IMR-90 (cell line): ENCODE results near the gene DLX3. TPM values are rescaled to one million over a fixed set of nuclear protein-coding genes. Genes with fewer than 3 reads are reported as not detected.

Experiments used
- ATAC-seq: fragments of 200-7000 bp; cut with Tn5 transposase; 2 replicates; pipeline ENCODE4 v1.9.1; 2020; ENCODE audit warnings: low read depth, mild to moderate bottlenecking, moderate library complexity
- BruUV-seq: library from RNA; stranded (reverse); fragments of 400-500 nt; replicated peaks from 2 replicates; lab custom pipeline; 2021; lab: Mats Ljungman, UMichigan
- CTCF ChIA-PET: fragments of 300-600 bp; formaldehyde crosslinking; extraction: SDS; loops from one replicate; lab custom pipeline; 2021; ENCODE audit warnings: antibody characterized with exemption; lab: Yijun Ruan, JAX
- POLR2A ChIA-PET: fragments of 300-600 bp; sonication (Branson Sonifier 250); formaldehyde crosslinking; loops from one replicate; lab custom pipeline; 2022; ENCODE audit warnings: antibody characterized with exemption; ENCODE audit not compliant: unreplicated experiment; lab: Charles Lee
- DNase-seq: peaks from one replicate; pipeline ENCODE4 v3.0.0; 2013
- H2AFZ ChIP-seq: replicated peaks from 2 replicates; pipeline ENCODE3; 2013; ENCODE audit warnings: low read length, mild to moderate bottlenecking; ENCODE audit not compliant: poor library complexity
- H2AK5ac ChIP-seq: 2 replicates; pipeline ENCODE4 v1.6.1; 2013; ENCODE audit warnings: low read depth, low read length, inconsistent platforms
- H2AK9ac ChIP-seq: replicated peaks from 2 replicates; pipeline ENCODE3; 2013; ENCODE audit warnings: mild to moderate bottlenecking, low read depth, low read length, moderate library complexity; ENCODE audit not compliant: poor library complexity
- H2BK120ac ChIP-seq: 2 replicates; pipeline ENCODE4 v1.6.1; 2013; ENCODE audit warnings: low read depth, low read length, inconsistent platforms
- H2BK15ac ChIP-seq: 3 replicates; pipeline ENCODE4 v1.6.1; 2013; ENCODE audit warnings: low read depth, low read length, inconsistent platforms
- H2BK20ac ChIP-seq: 2 replicates; pipeline ENCODE4 v1.6.1; 2013; ENCODE audit warnings: low read depth, mild to moderate bottlenecking, inconsistent platforms, low read length, moderate library complexity
- H2BK5ac ChIP-seq: 2 replicates; pipeline ENCODE4 v1.6.1; 2013; ENCODE audit warnings: mild to moderate bottlenecking, low read depth, low read length, inconsistent platforms; ENCODE audit not compliant: poor library complexity, severe bottlenecking
- H3K14ac ChIP-seq: replicated peaks from 2 replicates; pipeline ENCODE4 v1.6.1; 2013; ENCODE audit warnings: low read depth, low read length, inconsistent platforms
- H3K18ac ChIP-seq: 2 replicates; pipeline ENCODE4 v1.6.1; 2013; ENCODE audit warnings: low read depth, low read length, control low read depth
- H3K23ac ChIP-seq: 2 replicates; pipeline ENCODE4 v1.6.1; 2013; ENCODE audit warnings: low read depth, low read length, inconsistent platforms
- H3K27ac ChIP-seq: 2 replicates; pipeline ENCODE4 v1.5.1; 2013; ENCODE audit warnings: mild to moderate bottlenecking, control low read depth, low read length; ENCODE audit not compliant: insufficient read depth
- H3K27me3 ChIP-seq: 2 replicates; pipeline ENCODE4 v1.6.1; 2013; ENCODE audit warnings: low read length; ENCODE audit not compliant: control insufficient read depth, insufficient read depth
- H3K36me3 ChIP-seq: 2 replicates; pipeline ENCODE4 v1.6.1; 2013; ENCODE audit warnings: low read length, mixed read lengths; ENCODE audit not compliant: control insufficient read depth, insufficient read depth
- H3K4ac ChIP-seq: 2 replicates; pipeline ENCODE4 v1.6.1; 2013; ENCODE audit warnings: low read depth, low read length, inconsistent platforms
- H3K4me1 ChIP-seq: 2 replicates; pipeline ENCODE4 v1.6.1; 2013; ENCODE audit warnings: low read length, mixed read lengths; ENCODE audit not compliant: control insufficient read depth, insufficient read depth
- H3K4me2 ChIP-seq: 2 replicates; pipeline ENCODE4 v1.6.1; 2013; ENCODE audit warnings: low read depth, mild to moderate bottlenecking, control low read depth, low read length, moderate library complexity
- H3K4me3 ChIP-seq: 2 replicates; pipeline ENCODE4 v1.5.1; 2013; ENCODE audit warnings: low read depth, mild to moderate bottlenecking, control low read depth, low read length, moderate library complexity; ENCODE audit not compliant: insufficient read depth
- H3K56ac ChIP-seq: 2 replicates; pipeline ENCODE4 v1.6.1; 2013; ENCODE audit warnings: low read length, inconsistent platforms; ENCODE audit not compliant: insufficient read depth; ENCODE audit errors: extremely low read depth
- H3K79me1 ChIP-seq, 2 experiments: 2 replicates each; pipeline ENCODE4 v1.6.1; 2013; ENCODE audit warnings: low read length in 2 of 2, inconsistent platforms in 1 of 2, low read depth in 1 of 2
- H3K9ac ChIP-seq: 2 replicates; pipeline ENCODE4 v1.6.1; 2013; ENCODE audit warnings: low read depth, low read length, control low read depth
- H3K9me1 ChIP-seq: 2 replicates; pipeline ENCODE4 v1.6.1; 2013; ENCODE audit warnings: low read length, inconsistent platforms; ENCODE audit not compliant: insufficient read depth
- H3K9me3 ChIP-seq: 2 replicates; pipeline ENCODE4 v1.6.1; 2013; ENCODE audit warnings: low read length; ENCODE audit not compliant: control insufficient read depth, insufficient read depth
- H4K20me1 ChIP-seq: 2 replicates; pipeline ENCODE4 v1.6.1; 2013; ENCODE audit warnings: low read length, inconsistent platforms; ENCODE audit not compliant: insufficient read depth
- H4K5ac ChIP-seq: 2 replicates; pipeline ENCODE4 v1.6.1; 2013; ENCODE audit warnings: mild to moderate bottlenecking, low read depth, low read length, control low read depth
- H4K8ac ChIP-seq, 2 experiments: 2 replicates each; pipeline ENCODE4 v1.6.1; 2013; ENCODE audit warnings: low read depth in 2 of 2, low read length in 2 of 2, control low read depth in 1 of 2, inconsistent platforms in 1 of 2
- H4K91ac ChIP-seq: 2 replicates; pipeline ENCODE4 v1.6.1; 2013; ENCODE audit warnings: low read depth, low read length, inconsistent platforms; ENCODE audit not compliant: insufficient read depth
- BHLHE40 ChIP-seq: fragments of 150-350 bp; IDR thresholded peaks from 2 replicates; pipeline ENCODE4 v1.6.1; 2016; ENCODE audit warnings: mild to moderate bottlenecking, low read depth, low read length
- CEBPB ChIP-seq: IDR thresholded peaks from 2 replicates; pipeline ENCODE4 v1.6.1; 2012; ENCODE audit warnings: low read depth, low read length, improper control_type of control experiment
- CHD1 ChIP-seq: IDR thresholded peaks from 2 replicates; pipeline ENCODE4 v1.6.1; 2012; ENCODE audit warnings: low read depth, low read length, improper control_type of control experiment
- ELK1 ChIP-seq: fragments of 150-350 bp; IDR thresholded peaks from 2 replicates; pipeline ENCODE4 v1.6.1; 2016; ENCODE audit warnings: low read depth, mild to moderate bottlenecking, low read length, moderate library complexity, borderline replicate concordance
- FOS ChIP-seq: fragments of 150-350 bp; IDR thresholded peaks from 2 replicates; pipeline ENCODE4 v1.6.1; 2016; ENCODE audit warnings: low read depth, low read length
- MAFK ChIP-seq: IDR thresholded peaks from 2 replicates; pipeline ENCODE4 v1.6.1; 2012; ENCODE audit warnings: low read depth, low read length, improper control_type of control experiment
- NFE2L2 ChIP-seq: fragments of 150-350 bp; IDR thresholded peaks from 2 replicates; pipeline ENCODE4 v1.6.1; 2016; ENCODE audit warnings: low read depth, mild to moderate bottlenecking, low read length
- POLR2A ChIP-seq: IDR thresholded peaks from 2 replicates; pipeline ENCODE4 v1.6.1; 2012; ENCODE audit warnings: mild to moderate bottlenecking, low read depth, low read length
- RAD21 ChIP-seq: IDR thresholded peaks from 2 replicates; pipeline ENCODE4 v1.6.1; 2012; ENCODE audit warnings: low read length, improper control_type of control experiment
- SMC3 ChIP-seq: fragments of 150-350 bp; IDR thresholded peaks from 2 replicates; pipeline ENCODE4 v1.6.1; 2016; ENCODE audit warnings: low read depth, mild to moderate bottlenecking, antibody characterized with exemption, low read length, moderate library complexity
- USF2 ChIP-seq: fragments of 150-350 bp; IDR thresholded peaks from 2 replicates; pipeline ENCODE4 v1.6.1; 2017; ENCODE audit warnings: mild to moderate bottlenecking, antibody characterized with exemption, low read length, low read depth
- WGBS, 2 experiments: methylation state at CpG; one replicate each; pipeline versions ENCODE4 v1.1.5 to v1.1.7; 2013; ENCODE audit warnings: missing lambda C conversion rate in 2 of 2; ENCODE audit not compliant: insufficient read length in 1 of 2; ENCODE audit errors: extremely low coverage in 2 of 2; 5-methylcytosine and 5-hydroxymethylcytosine counted together
- dilution Hi-C: fragments of 300-500 bp; cut with HindIII; formaldehyde crosslinking; loops from one replicate; pipeline ENCODE4 v1.14.3; 2018; ENCODE audit warnings: low sequenced_read_pairs; ENCODE audit not compliant: unreplicated experiment
- in situ Hi-C: fragments of 300-500 bp; cut with MboI; formaldehyde crosslinking; loops from 3 replicates; pipeline ENCODE4 v1.14.3; 2019; ENCODE audit warnings: low sequenced_read_pairs, inconsistent platforms, mixed read lengths
- intact Hi-C: fragments of 100-400 bp; cut with micrococcal nuclease; formaldehyde crosslinking; loops from 2 replicates; pipeline ENCODE4 v1.10.0; 2022
- polyA plus RNA-seq, 3 experiments: library from polyadenylated mRNA; depleted of rRNA; stranded (reverse); fragments of >200 nt; gene quantifications; 2 replicates each; pipeline ENCODE4 v1.2.3, GENCODE V29; 2012; ENCODE audit warnings: low replicate concordance in 1 of 3
- total RNA-seq: library from RNA; depleted of rRNA; stranded (reverse); fragments of >200 nt; gene quantifications from 2 replicates; pipeline ENCODE4 v1.2.3, GENCODE V29; 2012

DLX3 gene
- total and polyA plus RNA-seq, 2 of the 4 experiments (the other 2 are of a cell fraction), result not detected

- dilution Hi-C loops (no loop called here), intact Hi-C loops (loop anchor here (2.0 kb wide), 2 partner anchors 41 to 69 kb away; partner anchors contain the start of gene PDK2), in situ Hi-C loops (loop anchor here (5.0 kb wide), 1 partner anchor 61 kb away; no protein-coding TSS in a partner anchor)
- H3K4me2 ChIP-seq, result no peak overlapping the region
- no peaks in the 10 kb centered on the region; the same call in 1 of the 2 replicates for H4K20me1 ChIP-seq
- H3K9ac ChIP-seq, result no peak overlapping the region
- H2AFZ ChIP-seq, result peak overlapping the region; percentile 91
- 0 out of 2 replicates have a peak overlapping the region, but pooled peaks have one; percentile 49 for H4K91ac ChIP-seq
- peak overlapping the region; percentile 93 for H2AK9ac ChIP-seq
- H3K4me3 ChIP-seq, result no peak overlapping the region
- WGBS, 2 experiments, result 61% methylated on average over 3 of the region's 8 CpGs; no CpG with 5 or more reads in 1 of the 2 experiments
- H3K56ac ChIP-seq, result no peak overlapping the region
- CTCF ChIA-PET, result interaction anchor here (1.7 kb wide), 1 partner anchor 61 kb away, joined by 9 read pairs; no protein-coding TSS in a partner anchor
- no peak overlapping the region for H2BK5ac ChIP-seq
- no peaks in the 10 kb centered on the region for H3K27me3 ChIP-seq
- no peak for ATAC-seq
- no peaks in the 10 kb centered on the region for H3K9me3 ChIP-seq
- peaks cover 14% of the 10 kb centered on the region for H3K9me1 ChIP-seq
- POLR2A ChIA-PET, result interaction anchor here (1.7 kb wide), 1 partner anchor 31 kb away, joined by 5 read pairs; no protein-coding TSS in a partner anchor
- H3K23ac ChIP-seq, result no peak overlapping the region
- peak overlapping the region; percentile 50; the same call in 1 of the 2 replicates for H2BK20ac ChIP-seq
- H2BK15ac ChIP-seq, result no peak overlapping the region
- no peak overlapping the region for H3K14ac ChIP-seq
- BruUV-seq, result no TSS peak
- H3K4me1 ChIP-seq, result peaks cover 22% of the 10 kb centered on the region
- no peak overlapping the region for H4K8ac ChIP-seq
- H3K27ac ChIP-seq, result no peak overlapping the region
- DNase-seq, result no peak
- peak overlapping the region; percentile 89; the same call in 1 of the 2 replicates for H2AK5ac ChIP-seq
- peaks cover 0 to 5% of the 10 kb centered on the region in 2 experiments; a peak in 1 of 4 replicates for H3K79me1 ChIP-seq
- peak overlapping the region; percentile 55; the same call in 1 of the 2 replicates for H3K4ac ChIP-seq
- H3K18ac ChIP-seq, result no peak overlapping the region
- H3K36me3 ChIP-seq, result no peaks in the 10 kb centered on the region
- no peak overlapping the region; the same call in none of the 2 replicates for H2BK120ac ChIP-seq
- no peak for TF ChIP-seq CEBPB
- no peak for TF ChIP-seq RAD21
- TF ChIP-seq BHLHE40, result no peak
- TF ChIP-seq NFE2L2, result no peak
- no peak for TF ChIP-seq ELK1
- TF ChIP-seq CHD1, result no peak
- TF ChIP-seq POLR2A, result no peak
- no peak for TF ChIP-seq USF2
- no peak for TF ChIP-seq SMC3
- TF ChIP-seq MAFK, result no peak
- TF ChIP-seq FOS, result no peak
- no peak overlapping the region for H4K5ac ChIP-seq
Observed at GRCh38 chr17:50026046-50026675, 31.1 kb upstream of the DLX3 start.
